NCI-H82 (cell line): ENCODE results near the gene PCGF6.

Experiments
- DNase-seq: peaks from one replicate; lab custom pipeline; 2025; lab: John Stamatoyannopoulos, UW

PCGF6 gene

DNA sequence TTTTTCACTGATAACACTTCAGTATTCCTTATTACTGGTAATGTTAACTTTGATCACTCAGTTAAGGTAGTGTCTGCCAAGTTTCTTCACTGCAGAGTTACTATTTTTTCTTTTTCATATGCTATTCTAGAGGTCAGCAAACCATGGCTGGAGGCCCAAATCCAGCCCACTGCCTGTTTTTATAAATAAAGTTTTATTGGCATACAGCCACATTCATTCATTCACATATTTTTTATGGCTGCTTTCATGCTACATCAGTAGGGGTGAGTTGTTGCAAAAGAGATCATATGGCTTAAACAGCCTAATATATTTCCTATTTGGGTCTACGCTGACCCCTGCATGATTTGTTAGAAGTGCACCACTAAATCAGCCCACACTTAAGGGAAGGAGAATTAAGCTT lies 94.3 kb downstream of the PCGF6 start:
- no peak for DNase-seq

DNA sequence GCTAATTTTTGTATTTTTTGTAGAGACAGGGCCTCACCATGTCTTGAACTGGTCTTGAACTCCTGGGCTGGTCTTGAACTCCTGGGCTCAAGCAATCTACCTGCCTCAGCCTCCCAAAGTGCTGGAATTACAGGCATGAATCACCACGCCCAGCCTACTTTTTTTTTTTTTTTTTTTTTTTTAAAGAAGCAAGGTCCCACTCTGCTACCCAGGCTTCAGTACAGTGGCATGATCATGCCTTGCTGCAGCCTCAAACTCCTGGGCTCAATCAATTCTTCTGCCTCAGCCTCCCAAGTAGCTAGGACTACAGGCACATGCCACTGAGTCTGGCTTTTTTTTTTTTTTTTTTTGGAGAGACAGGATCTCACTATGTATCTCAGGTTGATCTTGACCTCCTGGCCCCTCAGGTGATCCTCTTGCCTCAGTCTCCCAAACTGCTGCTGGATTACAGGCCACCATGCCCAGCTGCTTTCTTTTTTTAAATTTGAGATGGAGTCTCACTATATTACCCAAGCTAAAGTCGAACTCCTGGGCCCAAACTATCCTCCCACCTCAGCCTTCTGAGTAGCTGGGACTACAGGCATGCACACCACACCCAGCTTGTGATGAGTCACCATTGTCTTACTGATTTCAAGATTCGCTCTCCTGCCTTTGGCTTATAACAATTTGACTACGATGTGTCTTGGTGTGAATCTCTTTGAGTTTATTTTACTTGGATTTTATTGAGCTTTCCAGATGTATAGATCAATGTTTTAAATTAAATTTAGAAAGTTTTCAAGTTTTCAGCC lies 96.2 kb downstream of the PCGF6 start:
- DNase-seq = no peak

DNA sequence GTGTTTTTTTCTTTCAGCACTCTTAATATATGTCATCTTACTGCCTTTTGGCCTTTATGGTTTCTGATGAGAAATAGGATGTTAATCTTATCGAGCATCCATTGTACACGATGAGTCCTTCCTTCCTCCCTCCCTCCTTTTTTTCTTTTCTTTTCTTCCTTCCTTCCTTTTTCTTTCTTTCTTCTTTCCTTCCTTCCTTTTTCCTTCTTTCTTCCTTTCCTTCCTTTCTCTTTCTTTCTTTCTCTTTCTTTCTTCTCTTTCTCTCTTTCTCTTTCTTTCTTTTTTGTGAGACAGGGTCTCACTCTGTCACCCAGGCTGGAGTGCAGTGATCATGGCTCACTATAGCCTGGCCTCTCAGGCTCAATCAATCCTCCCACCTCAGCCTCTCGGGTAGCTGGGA lies 96.8 kb downstream of the PCGF6 start:
- DNase-seq = no peak
